ENCODE measurements around the gene DUSP6.

DNA sequence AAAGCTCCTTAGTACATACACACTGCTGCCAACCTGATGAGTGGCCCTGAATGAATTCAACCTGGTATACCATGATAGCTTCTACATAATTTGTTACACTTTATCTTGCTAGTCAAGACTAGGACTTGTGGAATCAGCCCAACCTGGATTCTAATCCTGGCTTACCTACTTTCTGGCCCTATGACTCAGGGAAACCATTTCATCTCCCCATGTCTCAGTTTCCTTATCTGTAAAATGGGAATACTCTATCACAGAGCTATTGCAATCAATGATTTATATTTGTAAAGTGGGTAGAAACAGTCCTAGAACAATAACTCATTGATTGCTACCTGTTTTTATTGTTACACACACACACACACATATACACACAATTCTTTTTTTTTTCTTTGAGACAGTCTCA is 6.5 kb upstream of the DUSP6 start:
- TF ChIP-seq, protein P1, sequence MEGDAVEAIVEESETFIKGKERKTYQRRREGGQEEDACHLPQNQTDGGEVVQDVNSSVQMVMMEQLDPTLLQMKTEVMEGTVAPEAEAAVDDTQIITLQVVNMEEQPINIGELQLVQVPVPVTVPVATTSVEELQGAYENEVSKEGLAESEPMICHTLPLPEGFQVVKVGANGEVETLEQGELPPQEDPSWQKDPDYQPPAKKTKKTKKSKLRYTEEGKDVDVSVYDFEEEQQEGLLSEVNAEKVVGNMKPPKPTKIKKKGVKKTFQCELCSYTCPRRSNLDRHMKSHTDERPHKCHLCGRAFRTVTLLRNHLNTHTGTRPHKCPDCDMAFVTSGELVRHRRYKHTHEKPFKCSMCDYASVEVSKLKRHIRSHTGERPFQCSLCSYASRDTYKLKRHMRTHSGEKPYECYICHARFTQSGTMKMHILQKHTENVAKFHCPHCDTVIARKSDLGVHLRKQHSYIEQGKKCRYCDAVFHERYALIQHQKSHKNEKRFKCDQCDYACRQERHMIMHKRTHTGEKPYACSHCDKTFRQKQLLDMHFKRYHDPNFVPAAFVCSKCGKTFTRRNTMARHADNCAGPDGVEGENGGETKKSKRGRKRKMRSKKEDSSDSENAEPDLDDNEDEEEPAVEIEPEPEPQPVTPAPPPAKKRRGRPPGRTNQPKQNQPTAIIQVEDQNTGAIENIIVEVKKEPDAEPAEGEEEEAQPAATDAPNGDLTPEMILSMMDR (IDR thresholded peaks at IDR 0.05), result no peak
- TF ChIP-seq EP300 (IDR thresholded peaks at IDR 0.05), result no peak
